DND-41 (cell line): ENCODE data around the gene DENND10.
A peak's percentile ranks its signal among the peaks of the same experiment; 100 is the strongest.
"Not testable (repeated sequence)": the region's sequence is repeated elsewhere in the genome, so short reads cannot be mapped to it uniquely, and the experiment has no call there.

Source experiments
- ATAC-seq: fragments of 200-7000 bp; cut with Tn5 transposase; 3 replicates; pipeline ENCODE4 v1.9.1; 2021; ENCODE audit warnings: low read depth; ENCODE audit not compliant: insufficient read depth
- DNase-seq: peaks from one replicate; pipeline ENCODE4 v3.0.0-alpha.2; 2020
- H2AFZ ChIP-seq: 2 replicates; pipeline ENCODE4 v1.6.0; 2012; ENCODE audit warnings: low read depth, low read length
- H3K27ac ChIP-seq: 2 replicates; pipeline ENCODE4 v1.5.1; 2012; ENCODE audit warnings: low read length, inconsistent platforms
- H3K27me3 ChIP-seq: fragments of 200-600 bp; sonication (generic); 2 replicates; pipeline ENCODE4 v1.6.0; 2012; ENCODE audit warnings: low read length, mild to moderate bottlenecking, inconsistent platforms; ENCODE audit not compliant: insufficient read depth, poor library complexity
- H3K36me3 ChIP-seq: 2 replicates; pipeline ENCODE4 v1.5.1; 2012; ENCODE audit warnings: low read length, inconsistent platforms; ENCODE audit not compliant: insufficient read depth
- H3K4me1 ChIP-seq: 2 replicates; pipeline ENCODE4 v1.5.1; 2012; ENCODE audit warnings: mild to moderate bottlenecking, low read length; ENCODE audit not compliant: insufficient read depth
- H3K4me2 ChIP-seq: 2 replicates; pipeline ENCODE4 v1.6.0; 2012; ENCODE audit warnings: mild to moderate bottlenecking, moderate library complexity, low read length, inconsistent platforms; ENCODE audit not compliant: insufficient read depth
- H3K4me3 ChIP-seq, 2 experiments: fragments of 200-600 bp in 1 of 2; shearing (Covaris generic) in 1 of 2; 2 replicates each; pipeline ENCODE4 v1.5.1; 2012 to 2016; ENCODE audit warnings: inconsistent platforms in 2 of 2, low read length in 2 of 2, mild to moderate bottlenecking in 2 of 2, low read depth in 1 of 2, moderate library complexity in 1 of 2
- H3K79me2 ChIP-seq: 2 replicates; pipeline ENCODE4 v1.6.0; 2012; ENCODE audit warnings: low read length, inconsistent platforms; ENCODE audit not compliant: insufficient read depth
- H3K9ac ChIP-seq: 2 replicates; pipeline ENCODE4 v1.6.0; 2012; ENCODE audit warnings: low read depth, mild to moderate bottlenecking, inconsistent platforms, low read length, moderate library complexity
- H3K9me3 ChIP-seq: 2 replicates; pipeline ENCODE4 v1.5.1; 2012; ENCODE audit warnings: low read length, moderate library complexity, mild to moderate bottlenecking, inconsistent platforms; ENCODE audit not compliant: insufficient read depth, severe bottlenecking
- H4K20me1 ChIP-seq: 2 replicates; pipeline ENCODE4 v1.6.0; 2012; ENCODE audit warnings: low read length; ENCODE audit not compliant: insufficient read depth
- CTCF ChIP-seq: IDR thresholded peaks from 2 replicates; pipeline ENCODE4 v1.5.1; 2012; ENCODE audit warnings: borderline replicate concordance, low read length, moderate library complexity, mild to moderate bottlenecking; ENCODE audit not compliant: poor library complexity, severe bottlenecking; ENCODE audit errors: extremely low read depth
- EZH2 ChIP-seq: IDR thresholded peaks from 3 replicates; pipeline ENCODE4 v1.6.1; 2012; ENCODE audit warnings: borderline replicate concordance, low read depth, mild to moderate bottlenecking, moderate library complexity, low read length, inconsistent platforms; ENCODE audit not compliant: severe bottlenecking

Gene DENND10

GRCh38 chr10:119143657-119144056, 39.7 kb downstream of the DENND10 start:
- TF ChIP-seq EZH2 = no peak
- no peak overlapping the region for H3K4me3 ChIP-seq
- H4K20me1 ChIP-seq = no peaks in the 10 kb centered on the region
- H3K4me2 ChIP-seq = no peak overlapping the region
- peaks cover 15% of the 10 kb centered on the region for H3K4me1 ChIP-seq
- H3K27ac ChIP-seq = no peak overlapping the region
- H3K36me3 ChIP-seq = peaks cover 74% of the 10 kb centered on the region
- DNase-seq (no peak), ATAC-seq (no peak)
- no peak overlapping the region for H2AFZ ChIP-seq
- H3K9me3 ChIP-seq = no peaks in the 10 kb centered on the region
- H3K9ac ChIP-seq = no peak overlapping the region
- H3K27me3 ChIP-seq = no peaks in the 10 kb centered on the region
- H3K79me2 ChIP-seq = peaks cover 4% of the 10 kb centered on the region; the same call in 1 of the 2 replicates

- Histone ChIP-seq H3K4me3 (no peak overlapping the region), H3K9ac (no peak overlapping the region), H2AFZ (no peak overlapping the region), H4K20me1 (no peaks in the 10 kb centered on the region), H3K79me2 (no peaks in the 10 kb centered on the region), H3K9me3 (no peaks in the 10 kb centered on the region), H3K4me2 (no peak overlapping the region), H3K27me3 (no peaks in the 10 kb centered on the region), H3K27ac (no peak overlapping the region), H3K4me1 (no peaks in the 10 kb centered on the region), H3K36me3 (peaks cover 83% of the 10 kb centered on the region)
- TF ChIP-seq EZH2 (no peak), CTCF (no peak)
- ATAC-seq (0 out of 3 replicates have a peak, but pooled peaks have one; percentile 16), DNase-seq (no peak)
Measured at GRCh38 chr10:119149157-119149556, 45.2 kb downstream of the DENND10 start.

GRCh38 chr10:119149729-119150128, 45.8 kb downstream of the DENND10 start:
- DNase-seq (no peak), ATAC-seq (peak; percentile 64; the same call in 2 of the 3 replicates)
- Histone ChIP-seq H3K27ac (no peak overlapping the region), H3K9ac (no peak overlapping the region), H3K79me2 (no peaks in the 10 kb centered on the region), H3K4me2 (no peak overlapping the region), H3K4me1 (no peaks in the 10 kb centered on the region), H3K27me3 (no peaks in the 10 kb centered on the region), H4K20me1 (no peaks in the 10 kb centered on the region), H3K4me3 (no peak overlapping the region), H3K36me3 (peaks cover 86% of the 10 kb centered on the region), H3K9me3 (no peaks in the 10 kb centered on the region), H2AFZ (no peak overlapping the region)
- TF ChIP-seq CTCF (peak; percentile 56), EZH2 (no peak)

GRCh38 chr10:119151601-119152000, 47.7 kb downstream of the DENND10 start:
- not testable (repeated sequence) for H3K79me2 ChIP-seq, H3K27me3 ChIP-seq, H2AFZ ChIP-seq, H3K4me1 ChIP-seq, H3K27ac ChIP-seq, H3K4me3 ChIP-seq, DNase-seq, H3K9ac ChIP-seq, ATAC-seq, H4K20me1 ChIP-seq, H3K9me3 ChIP-seq, H3K4me2 ChIP-seq
- peaks cover 90% of the 10 kb centered on the region for H3K36me3 ChIP-seq
